ENCODE results near the gene RNASE13.

RNASE13 gene

DNA sequence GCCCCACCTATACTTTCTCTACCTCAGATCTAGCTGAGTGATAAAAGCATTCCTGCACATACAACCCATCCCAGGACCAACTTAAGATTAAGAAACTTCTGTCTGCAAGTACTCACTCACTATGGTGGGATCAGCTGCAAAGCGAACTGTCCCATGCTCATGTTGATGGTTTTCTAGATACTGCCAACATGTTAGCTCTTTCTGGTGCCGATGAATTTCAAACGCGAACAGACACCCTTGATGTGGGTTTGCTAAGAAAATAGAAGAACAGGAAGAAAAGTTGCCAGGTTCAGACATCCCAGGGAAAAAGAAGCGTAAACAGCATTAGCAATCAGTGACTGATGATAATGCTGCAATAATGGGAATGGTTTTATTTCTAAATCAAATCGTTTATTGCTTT lies 37.0 kb downstream of the RNASE13 start:
- TF ChIP-seq, protein P1, sequence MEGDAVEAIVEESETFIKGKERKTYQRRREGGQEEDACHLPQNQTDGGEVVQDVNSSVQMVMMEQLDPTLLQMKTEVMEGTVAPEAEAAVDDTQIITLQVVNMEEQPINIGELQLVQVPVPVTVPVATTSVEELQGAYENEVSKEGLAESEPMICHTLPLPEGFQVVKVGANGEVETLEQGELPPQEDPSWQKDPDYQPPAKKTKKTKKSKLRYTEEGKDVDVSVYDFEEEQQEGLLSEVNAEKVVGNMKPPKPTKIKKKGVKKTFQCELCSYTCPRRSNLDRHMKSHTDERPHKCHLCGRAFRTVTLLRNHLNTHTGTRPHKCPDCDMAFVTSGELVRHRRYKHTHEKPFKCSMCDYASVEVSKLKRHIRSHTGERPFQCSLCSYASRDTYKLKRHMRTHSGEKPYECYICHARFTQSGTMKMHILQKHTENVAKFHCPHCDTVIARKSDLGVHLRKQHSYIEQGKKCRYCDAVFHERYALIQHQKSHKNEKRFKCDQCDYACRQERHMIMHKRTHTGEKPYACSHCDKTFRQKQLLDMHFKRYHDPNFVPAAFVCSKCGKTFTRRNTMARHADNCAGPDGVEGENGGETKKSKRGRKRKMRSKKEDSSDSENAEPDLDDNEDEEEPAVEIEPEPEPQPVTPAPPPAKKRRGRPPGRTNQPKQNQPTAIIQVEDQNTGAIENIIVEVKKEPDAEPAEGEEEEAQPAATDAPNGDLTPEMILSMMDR (IDR thresholded peaks at IDR 0.05): no peak

DNA sequence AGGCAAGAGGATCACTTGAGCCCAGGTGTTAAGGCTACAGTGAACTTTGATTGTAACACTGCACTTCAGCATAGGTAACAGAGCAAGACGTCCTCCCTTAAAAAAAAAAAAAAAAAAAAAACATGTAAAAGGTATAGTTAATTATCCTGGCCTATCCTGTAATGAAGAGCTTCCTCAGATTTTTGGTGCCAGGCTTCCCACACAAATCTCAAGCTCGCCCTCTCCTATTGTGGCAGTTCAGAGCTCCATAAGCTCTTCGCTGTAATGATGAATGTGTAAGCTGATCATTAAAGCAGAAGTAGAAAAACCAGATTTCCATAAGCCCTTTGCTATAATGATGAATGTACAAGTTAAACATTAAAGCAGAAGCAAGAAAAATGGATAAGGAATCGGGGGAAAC lies 37.5 kb downstream of the RNASE13 start:
- TF ChIP-seq, protein P1 (IDR thresholded peaks at IDR 0.05): no peak

DNA sequence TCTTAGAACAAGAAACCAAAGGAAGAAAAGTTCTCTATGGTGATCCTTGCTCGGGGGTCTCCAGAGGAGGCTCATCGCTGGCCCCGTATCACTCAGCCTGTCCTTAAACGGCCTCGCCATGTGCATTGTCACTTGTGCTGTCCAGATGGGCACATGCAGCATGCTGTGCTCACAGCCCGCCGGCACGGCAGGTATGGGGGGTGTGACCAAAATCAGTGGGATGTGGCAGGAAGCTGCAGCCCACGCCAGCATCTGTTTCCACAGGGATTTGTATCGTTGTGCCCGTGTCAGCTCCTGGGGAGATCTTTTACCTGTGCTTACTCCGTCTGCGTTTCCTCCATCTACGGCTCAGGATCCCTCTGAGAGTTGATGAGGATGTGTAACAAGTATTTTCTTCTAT lies 38.1 kb downstream of the RNASE13 start:
- TF ChIP-seq, protein P1 (IDR thresholded peaks at IDR 0.05): no peak

DNA sequence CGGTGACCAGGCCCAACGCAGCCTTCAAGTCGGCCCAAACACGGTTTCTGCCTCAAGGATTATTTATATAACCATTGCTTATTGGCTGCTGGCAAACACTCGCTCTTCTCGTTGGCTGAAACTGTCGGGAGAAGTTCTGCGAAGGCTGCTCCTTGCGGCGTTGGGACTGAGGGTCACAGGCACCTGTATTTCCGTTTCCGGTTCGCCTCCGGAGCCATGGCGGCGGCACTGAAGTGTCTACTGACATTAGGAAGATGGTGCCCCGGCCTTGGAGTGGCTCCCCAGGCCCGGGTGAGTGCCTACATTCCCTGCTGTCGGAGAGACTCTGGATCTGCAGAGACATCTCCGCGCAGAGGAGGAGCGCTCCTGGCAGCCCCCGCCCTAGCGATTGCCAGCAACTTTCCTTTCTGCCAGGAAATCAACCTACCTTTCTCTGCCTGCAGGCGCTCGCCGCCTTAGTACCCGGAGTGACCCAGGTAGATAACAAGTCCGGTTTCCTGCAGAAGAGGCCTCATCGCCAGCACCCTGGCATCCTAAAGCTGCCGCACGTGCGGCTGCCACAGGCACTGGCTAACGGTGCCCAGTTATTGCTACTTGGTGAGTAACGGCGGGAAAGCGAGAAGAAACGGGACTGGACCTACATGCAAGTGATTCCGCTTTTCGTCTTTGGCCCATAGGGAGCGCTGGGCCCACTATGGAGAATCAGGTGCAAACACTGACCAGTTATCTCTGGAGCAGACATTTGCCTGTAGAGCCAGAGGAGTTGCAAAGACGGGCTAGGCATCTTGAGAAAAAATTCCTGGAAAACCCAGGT lies 44.6 kb downstream of the RNASE13 start, which contains the start of gene METTL17:
TSS of gene METTL17 (plus strand) at position 194 of the 814 bp plus-strand sequence. CDS start at position 217, 23 bp downstream.
- TF ChIP-seq, protein P1 (IDR thresholded peaks at IDR 0.05): peak; percentile 53; the same call in 1 of the 2 replicates

DNA sequence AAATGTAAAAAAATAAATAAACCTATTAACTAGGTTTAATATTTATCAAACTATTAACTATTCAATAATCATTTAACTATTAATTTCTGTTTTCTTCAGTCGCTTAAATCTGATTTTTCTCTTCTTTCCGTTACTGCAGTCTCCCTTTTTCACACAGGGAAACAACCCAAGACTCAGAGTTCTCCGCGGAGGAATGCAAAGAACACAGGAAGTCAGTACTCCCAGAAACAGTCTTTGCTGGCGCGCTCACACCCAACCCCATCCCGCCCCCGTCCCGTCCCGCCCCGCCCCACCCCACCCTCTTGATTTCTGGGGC lies 45.2 kb downstream of the RNASE13 start:
- TF ChIP-seq, protein P1 (IDR thresholded peaks at IDR 0.05): no peak

DNA sequence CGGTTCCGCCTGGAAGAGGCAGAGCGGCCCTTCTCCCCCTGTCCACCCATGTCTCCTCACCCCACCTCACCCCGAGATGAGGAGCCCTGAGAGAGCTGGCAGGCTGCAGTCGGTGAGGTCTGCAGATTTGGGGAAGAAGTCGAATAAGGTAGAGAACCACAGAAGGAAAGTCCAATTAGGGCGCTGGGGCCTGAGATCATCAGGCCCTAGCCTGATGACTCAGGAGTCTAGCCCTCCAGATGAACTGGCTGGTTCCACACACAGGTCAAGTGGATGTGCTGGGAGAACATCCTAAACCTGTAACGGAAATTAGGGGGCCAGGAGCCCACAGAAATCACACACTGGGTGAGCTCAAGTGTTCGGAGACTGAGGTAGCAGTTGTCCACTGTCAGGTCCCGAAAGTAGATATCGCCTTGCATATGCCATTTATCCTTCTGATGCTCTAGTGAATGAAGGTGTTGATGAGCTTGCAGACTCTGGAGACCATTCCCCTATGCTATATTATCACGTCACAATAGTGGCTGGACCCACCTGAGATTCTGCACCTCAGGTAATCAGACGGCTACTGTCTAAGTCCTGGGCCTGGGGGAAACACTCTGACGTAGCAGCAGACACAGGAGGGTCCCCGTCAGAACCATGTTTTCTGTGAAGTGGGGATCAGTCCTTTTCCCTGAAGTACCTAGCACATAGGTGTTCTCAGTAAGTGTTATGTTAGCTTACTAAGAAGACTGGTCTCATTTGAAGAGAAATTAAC lies 45.7 kb downstream of the RNASE13 start:
- TF ChIP-seq, protein P1 (IDR thresholded peaks at IDR 0.05): no peak

DNA sequence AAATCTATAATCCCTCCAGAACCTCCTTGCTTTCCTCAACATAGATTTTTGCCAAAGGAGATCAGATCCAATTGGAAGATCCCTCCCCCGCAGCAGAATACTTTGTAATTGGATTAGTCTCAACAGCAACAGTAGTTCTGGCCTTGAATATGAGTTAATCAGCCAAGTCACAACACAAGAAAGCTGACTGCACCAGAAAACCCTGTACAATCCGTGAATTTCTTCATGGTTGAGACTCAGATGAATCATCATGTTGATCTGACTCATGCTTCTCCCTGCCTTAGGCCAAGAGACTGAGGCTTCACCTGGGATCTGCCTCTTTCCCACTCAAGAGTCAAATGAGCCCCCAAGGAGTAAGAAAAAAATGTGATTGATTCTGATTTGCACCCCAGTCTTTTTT lies 47.8 kb downstream of the RNASE13 start:
- TF ChIP-seq, protein P1 (IDR thresholded peaks at IDR 0.05): no peak
